GM12892 (cell line): ENCODE measurements around the gene TENT4B.

Experiments used
- POLR2A ChIP-seq: IDR thresholded peaks from 2 replicates; pipeline ENCODE4 v1.6.1; 2011; ENCODE audit warnings: low read depth, low read length, control low read depth
- TAF1 ChIP-seq: IDR thresholded peaks from 2 replicates; pipeline ENCODE4 v1.6.1; 2011; ENCODE audit warnings: low read depth, mild to moderate bottlenecking, control low read depth, low read length, borderline replicate concordance

DNA sequence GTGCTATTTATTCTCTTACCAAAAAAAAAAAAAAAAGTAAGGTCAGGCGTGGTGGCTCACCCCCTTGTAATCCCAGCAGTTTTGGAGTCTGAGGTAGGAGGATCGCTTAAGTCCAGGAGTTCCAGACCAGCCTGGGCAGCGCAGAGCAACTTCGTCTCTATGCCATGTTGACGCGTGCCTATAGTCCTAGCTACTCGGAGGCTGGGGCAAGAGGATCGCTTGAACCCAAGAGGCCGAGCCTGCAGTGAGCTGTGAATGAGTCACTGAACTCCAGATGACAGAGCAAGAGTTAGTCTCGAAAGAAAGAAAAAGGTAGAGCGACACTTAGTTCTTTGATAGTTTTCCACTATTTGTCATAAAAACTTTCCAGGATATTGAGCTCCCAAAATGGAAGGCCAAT lies 1.4 kb upstream of the TENT4B start:
- TF ChIP-seq POLR2A (no peak), TAF1 (no peak)
